Type B pancreatic cell (in vitro differentiated cells): ENCODE measurements around the gene CNTRL. TPM values are rescaled to one million over a fixed set of nuclear protein-coding genes. Genes with fewer than 3 reads are reported as not detected.

Experiments
- DNase-seq: peaks from one replicate; pipeline ENCODE4 v3.0.0; 2021; ENCODE audit warnings: mixed read lengths; ENCODE audit not compliant: unreplicated experiment; ENCODE audit errors: extremely low spot score
- H3K27ac Mint-ChIP-seq: 2 replicates; pipeline ENCODE4 v1.8.0; 2021; ENCODE audit warnings: mild to moderate bottlenecking, mixed read lengths
- H3K27me3 Mint-ChIP-seq: 2 replicates; pipeline ENCODE4 v1.8.0; 2021; ENCODE audit warnings: mixed read lengths
- H3K36me3 Mint-ChIP-seq: 2 replicates; pipeline ENCODE4 v1.8.0; 2021; ENCODE audit warnings: mixed read lengths
- H3K4me1 Mint-ChIP-seq: one replicate; pipeline ENCODE4 v1.8.0; 2021; ENCODE audit warnings: mixed read lengths; ENCODE audit not compliant: unreplicated experiment
- H3K4me3 Mint-ChIP-seq: 2 replicates; pipeline ENCODE4 v1.8.0; 2021; ENCODE audit warnings: mild to moderate bottlenecking, mixed read lengths
- H3K9me3 Mint-ChIP-seq: 2 replicates; pipeline ENCODE4 v1.8.0; 2021; ENCODE audit warnings: mixed read lengths
- CTCF ChIP-seq: fragments of 200-600 bp; sonication (generic); conservative IDR thresholded peaks from 2 replicates; pipeline ENCODE4 v1.5.0; 2021; ENCODE audit warnings: antibody characterized with exemption, mild to moderate bottlenecking
- total RNA-seq: library from RNA; stranded (reverse); gene quantifications from 2 replicates; pipeline ENCODE4 v1.2.1, GENCODE V29; 2021; ENCODE audit warnings: low replicate concordance

The CNTRL gene
- total RNA-seq, 1 donor from 2014 or later = 20.9 TPM

- Mint-ChIP-seq H3K4me3 (no peak overlapping the region), H3K36me3 (peaks cover 29% of the 10 kb centered on the region), H3K4me1 (no peaks in the 10 kb centered on the region), H3K27ac (no peak overlapping the region), H3K9me3 (no peaks in the 10 kb centered on the region), H3K27me3 (no peaks in the 10 kb centered on the region)
- no peak for DNase-seq
- no peak for TF ChIP-seq CTCF
Observed at GRCh38 chr9:121143771-121144170, 69.0 kb downstream of the CNTRL start.

GRCh38 chr9:121144482-121144881 lies 69.7 kb downstream of the CNTRL start:
- no peaks in the 10 kb centered on the region for H3K27me3 Mint-ChIP-seq
- no peak for TF ChIP-seq CTCF
- DNase-seq = no peak
- no peak overlapping the region for H3K4me3 Mint-ChIP-seq
- H3K36me3 Mint-ChIP-seq = peaks cover 32% of the 10 kb centered on the region
- H3K9me3 Mint-ChIP-seq = no peaks in the 10 kb centered on the region
- no peak overlapping the region for H3K27ac Mint-ChIP-seq
- no peaks in the 10 kb centered on the region for H3K4me1 Mint-ChIP-seq

GRCh38 chr9:121150188-121150587 lies 75.4 kb downstream of the CNTRL start:
- Mint-ChIP-seq H3K27me3 (no peaks in the 10 kb centered on the region), H3K27ac (no peak overlapping the region), H3K4me1 (no peaks in the 10 kb centered on the region), H3K36me3 (peaks cover 25% of the 10 kb centered on the region), H3K9me3 (no peaks in the 10 kb centered on the region), H3K4me3 (no peak overlapping the region)
- DNase-seq = no peak
- no peak for TF ChIP-seq CTCF

GRCh38 chr9:121153642-121154041 lies 78.9 kb downstream of the CNTRL start:
- no peak overlapping the region for H3K4me3 Mint-ChIP-seq
- no peak for DNase-seq
- no peaks in the 10 kb centered on the region for H3K27me3 Mint-ChIP-seq
- H3K36me3 Mint-ChIP-seq = peaks cover 21% of the 10 kb centered on the region
- H3K27ac Mint-ChIP-seq = no peak overlapping the region
- H3K9me3 Mint-ChIP-seq = no peaks in the 10 kb centered on the region
- TF ChIP-seq CTCF = no peak
- H3K4me1 Mint-ChIP-seq = no peaks in the 10 kb centered on the region

GRCh38 chr9:121154782-121155181 lies 80.0 kb downstream of the CNTRL start:
- peaks cover 20% of the 10 kb centered on the region for H3K36me3 Mint-ChIP-seq
- H3K27ac Mint-ChIP-seq = no peak overlapping the region
- no peaks in the 10 kb centered on the region for H3K4me1 Mint-ChIP-seq
- no peak for DNase-seq
- H3K9me3 Mint-ChIP-seq = no peaks in the 10 kb centered on the region
- no peak for TF ChIP-seq CTCF
- no peaks in the 10 kb centered on the region for H3K27me3 Mint-ChIP-seq
- H3K4me3 Mint-ChIP-seq = no peak overlapping the region

- H3K4me3 Mint-ChIP-seq = no peak overlapping the region
- no peak overlapping the region for H3K27ac Mint-ChIP-seq
- H3K4me1 Mint-ChIP-seq = no peaks in the 10 kb centered on the region
- DNase-seq = no peak
- H3K27me3 Mint-ChIP-seq = no peaks in the 10 kb centered on the region
- TF ChIP-seq CTCF = no peak
- H3K36me3 Mint-ChIP-seq = peaks cover 13% of the 10 kb centered on the region
- H3K9me3 Mint-ChIP-seq = no peaks in the 10 kb centered on the region
Observed at GRCh38 chr9:121156263-121156731, 81.5 kb downstream of the CNTRL start.
